ENCODE results near the gene SRRT. TPM values are rescaled to one million over a fixed set of nuclear protein-coding genes. Genes with fewer than 3 reads are reported as not detected.

SRRT gene
- total RNA-seq, 6 donors from 2014 or later: 57.9 to 324 (median 111) TPM

GRCh38 chr7:100879685-100880261 is 4.9 kb downstream of the SRRT start:
- Histone ChIP-seq H3K36me3 (peaks cover 20 to 67% (median 44%) of the 10 kb centered on the region in 4 donors), H3K27ac (no peak overlapping the region), H3K4me1 (peaks cover 22 to 27% (median 24%) of the 10 kb centered on the region in 4 donors), H3K27me3 (no peaks in the 10 kb centered on the region), H3K9me3 (no peaks in the 10 kb centered on the region), H3K4me3 (no peak overlapping the region)
- no peak for ATAC-seq (ENCODE audit: low FRiP score in 2 of 2)
- no peak for DNase-seq
- TF ChIP-seq POLR2AphosphoS5 (IDR thresholded peaks at IDR 0.05): no peak
- no peak for TF ChIP-seq EP300 (IDR thresholded peaks at IDR 0.05)
- no peak for TF ChIP-seq CTCF (IDR thresholded peaks at IDR 0.05)
- no peak for TF ChIP-seq POLR2A (IDR thresholded peaks at IDR 0.05)
- WGBS, 2 donors: 79 to 82% methylated on average over 11 of the region's 11 CpGs

GRCh38 chr7:100880645-100881044 is 5.7 kb downstream of the SRRT start:
- H3K27me3 ChIP-seq: no peaks in the 10 kb centered on the region
- ATAC-seq (ENCODE audit: low FRiP score in 2 of 2): no peak
- H3K4me1 ChIP-seq: peaks cover 20 to 27% (median 23%) of the 10 kb centered on the region in 4 donors
- no peak overlapping the region for H3K27ac ChIP-seq
- TF ChIP-seq POLR2AphosphoS5 (IDR thresholded peaks at IDR 0.05): no peak
- TF ChIP-seq POLR2A (IDR thresholded peaks at IDR 0.05): no peak
- no peak for TF ChIP-seq CTCF (IDR thresholded peaks at IDR 0.05)
- TF ChIP-seq EP300 (IDR thresholded peaks at IDR 0.05): no peak
- DNase-seq: no peak
- no peak overlapping the region for H3K4me3 ChIP-seq
- peaks cover 28 to 76% (median 53%) of the 10 kb centered on the region in 4 donors for H3K36me3 ChIP-seq
- H3K9me3 ChIP-seq: no peaks in the 10 kb centered on the region
- WGBS, 2 donors: 94% methylated on average over 7 of the region's 7 CpGs

- H3K4me3 ChIP-seq: no peak overlapping the region
- WGBS, 2 donors: 94 to 96% methylated on average over 20 of the region's 20 CpGs
- H3K9me3 ChIP-seq: no peaks in the 10 kb centered on the region
- no peak for DNase-seq
- no peaks in the 10 kb centered on the region for H3K27me3 ChIP-seq
- H3K27ac ChIP-seq: no peak overlapping the region
- TF ChIP-seq POLR2AphosphoS5 (IDR thresholded peaks at IDR 0.05) (no peak), POLR2A (IDR thresholded peaks at IDR 0.05) (no peak), CTCF (IDR thresholded peaks at IDR 0.05) (no peak), EP300 (IDR thresholded peaks at IDR 0.05) (no peak)
- H3K36me3 ChIP-seq: peaks cover 30 to 81% (median 58%) of the 10 kb centered on the region in 4 donors
- no peak for ATAC-seq (ENCODE audit: low FRiP score in 2 of 2)
- peaks cover 15 to 22% (median 18%) of the 10 kb centered on the region in 4 donors for H3K4me1 ChIP-seq
These were observed 6.2 kb downstream of the SRRT start for GRCh38 chr7:100881136-100881535.

- H3K9me3 ChIP-seq: no peaks in the 10 kb centered on the region
- ATAC-seq (ENCODE audit: low FRiP score in 2 of 2) (no peak), DNase-seq (no peak)
- peaks cover 7 to 14% (median 10%) of the 10 kb centered on the region in 4 donors for H3K4me1 ChIP-seq
- TF ChIP-seq POLR2AphosphoS5 (IDR thresholded peaks at IDR 0.05) (no peak), CTCF (IDR thresholded peaks at IDR 0.05) (no peak)
- H3K27ac ChIP-seq: no peak overlapping the region
- 97 to 99% methylated on average over 9 of the region's 9 CpGs for WGBS, 2 donors
- H3K27me3 ChIP-seq: no peaks in the 10 kb centered on the region
- H3K36me3 ChIP-seq: peaks cover 37 to 91% (median 68%) of the 10 kb centered on the region in 4 donors
- no peak overlapping the region for H3K4me3 ChIP-seq
These were observed 7.3 kb downstream of the SRRT start for GRCh38 chr7:100882201-100882600.

Data from upper lobe of left lung (tissue), 6 donors.